Measurements from ENCODE around the gene UBA3. TPM values are rescaled to one million over a fixed set of nuclear protein-coding genes. Genes with fewer than 3 reads are reported as not detected.

Gene UBA3
- total and polyA plus RNA-seq, 2 of the 13 experiments (the other 11 are each of a cell fraction or from before 2014, with no cell fraction given), result 40.7 to 49.0 TPM

DNA sequence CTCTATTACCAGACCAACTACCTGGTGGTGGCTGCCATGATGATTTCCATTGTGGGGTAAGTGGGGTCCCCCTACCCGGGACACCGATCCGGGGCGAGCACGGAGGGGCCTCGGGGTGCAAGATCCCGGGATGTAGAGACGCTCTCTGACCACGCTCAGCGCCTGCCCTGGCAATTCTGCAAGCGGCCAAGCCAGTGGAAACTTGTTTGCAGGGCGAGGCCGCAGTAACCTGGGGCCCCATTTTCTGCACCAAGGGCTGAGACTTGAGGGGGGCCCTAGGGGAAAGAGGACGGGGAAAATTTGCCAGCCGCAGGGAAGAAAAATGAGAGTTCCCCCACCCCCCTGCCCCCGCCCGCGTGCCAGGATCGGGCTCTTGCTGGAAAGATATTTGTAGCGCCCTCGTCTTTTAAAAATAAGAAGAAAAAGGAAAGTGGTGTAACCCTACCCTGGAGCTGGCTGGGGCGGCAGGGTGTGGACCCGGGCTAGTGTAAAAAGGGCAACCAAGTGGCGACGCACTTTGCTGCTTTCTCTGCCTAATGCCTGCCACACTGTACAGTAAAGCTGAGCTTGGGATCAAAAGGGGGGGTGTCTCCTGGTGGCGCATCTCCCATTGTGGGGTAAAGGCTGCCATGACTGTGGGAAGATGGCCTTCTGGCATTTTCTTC, 5.1 kb upstream of the UBA3 start (continued):
- TF ChIP-seq, protein P1, sequence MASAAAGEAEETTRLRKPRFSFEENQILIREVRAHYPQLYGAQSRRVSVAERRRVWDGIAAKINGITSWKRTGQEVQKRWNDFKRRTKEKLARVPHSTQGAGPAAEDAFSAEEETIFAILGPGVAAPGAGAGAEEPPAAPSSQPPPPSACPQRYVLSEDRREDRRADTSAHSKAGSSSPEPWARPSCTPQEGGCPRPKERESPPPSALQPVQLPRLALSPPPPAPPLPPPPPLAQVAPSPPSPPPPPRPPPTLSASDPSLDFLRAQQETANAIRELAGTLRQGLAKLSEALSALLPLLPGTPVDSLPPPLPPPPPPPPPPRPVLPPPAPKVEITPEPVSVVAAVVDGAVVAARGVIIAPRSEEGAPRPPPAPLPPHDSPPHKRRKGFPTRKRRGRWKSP (CRISPR knock-in tag; IDR thresholded peaks at IDR 0.05), result peak; percentile 15; the same call in 1 of the 2 replicates
- TF ChIP-seq SAFB2 (CRISPR knock-in tag; IDR thresholded peaks at IDR 0.05; ENCODE audit: borderline replicate concordance, low read depth), result no peak
- no peak for TF ChIP-seq CEBPB (IDR thresholded peaks at IDR 0.05; ENCODE audit: borderline replicate concordance, low read depth, low read length)
- no peak for TF ChIP-seq TCF7L2 (IDR thresholded peaks at IDR 0.05; ENCODE audit: low read depth, low read length)
- TF ChIP-seq, protein P2, sequence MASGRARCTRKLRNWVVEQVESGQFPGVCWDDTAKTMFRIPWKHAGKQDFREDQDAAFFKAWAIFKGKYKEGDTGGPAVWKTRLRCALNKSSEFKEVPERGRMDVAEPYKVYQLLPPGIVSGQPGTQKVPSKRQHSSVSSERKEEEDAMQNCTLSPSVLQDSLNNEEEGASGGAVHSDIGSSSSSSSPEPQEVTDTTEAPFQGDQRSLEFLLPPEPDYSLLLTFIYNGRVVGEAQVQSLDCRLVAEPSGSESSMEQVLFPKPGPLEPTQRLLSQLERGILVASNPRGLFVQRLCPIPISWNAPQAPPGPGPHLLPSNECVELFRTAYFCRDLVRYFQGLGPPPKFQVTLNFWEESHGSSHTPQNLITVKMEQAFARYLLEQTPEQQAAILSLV (CRISPR knock-in tag; IDR thresholded peaks at IDR 0.05; ENCODE audit: borderline replicate concordance), result 0 out of 2 replicates have a peak, but pooled peaks have one; percentile 17
- TF ChIP-seq SAP130 (CRISPR knock-in tag; IDR thresholded peaks at IDR 0.05; ENCODE audit: low read depth), result 0 out of 2 replicates have a peak, but pooled peaks have one; percentile 1
- no peak for TF ChIP-seq NCOA2 (CRISPR knock-in tag; IDR thresholded peaks at IDR 0.05)
- no peak for TF ChIP-seq POLR2AphosphoS2 (IDR thresholded peaks at IDR 0.05; ENCODE audit: low read depth, low read length)
- TF ChIP-seq, protein P3, sequence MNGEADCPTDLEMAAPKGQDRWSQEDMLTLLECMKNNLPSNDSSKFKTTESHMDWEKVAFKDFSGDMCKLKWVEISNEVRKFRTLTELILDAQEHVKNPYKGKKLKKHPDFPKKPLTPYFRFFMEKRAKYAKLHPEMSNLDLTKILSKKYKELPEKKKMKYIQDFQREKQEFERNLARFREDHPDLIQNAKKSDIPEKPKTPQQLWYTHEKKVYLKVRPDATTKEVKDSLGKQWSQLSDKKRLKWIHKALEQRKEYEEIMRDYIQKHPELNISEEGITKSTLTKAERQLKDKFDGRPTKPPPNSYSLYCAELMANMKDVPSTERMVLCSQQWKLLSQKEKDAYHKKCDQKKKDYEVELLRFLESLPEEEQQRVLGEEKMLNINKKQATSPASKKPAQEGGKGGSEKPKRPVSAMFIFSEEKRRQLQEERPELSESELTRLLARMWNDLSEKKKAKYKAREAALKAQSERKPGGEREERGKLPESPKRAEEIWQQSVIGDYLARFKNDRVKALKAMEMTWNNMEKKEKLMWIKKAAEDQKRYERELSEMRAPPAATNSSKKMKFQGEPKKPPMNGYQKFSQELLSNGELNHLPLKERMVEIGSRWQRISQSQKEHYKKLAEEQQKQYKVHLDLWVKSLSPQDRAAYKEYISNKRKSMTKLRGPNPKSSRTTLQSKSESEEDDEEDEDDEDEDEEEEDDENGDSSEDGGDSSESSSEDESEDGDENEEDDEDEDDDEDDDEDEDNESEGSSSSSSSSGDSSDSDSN (CRISPR knock-in tag; IDR thresholded peaks at IDR 0.05), result 0 out of 2 replicates have a peak, but pooled peaks have one; percentile 16
- 0 out of 2 replicates have a peak, but pooled peaks have one; percentile 21 for TF ChIP-seq ZNF350 (CRISPR knock-in tag; IDR thresholded peaks at IDR 0.05; ENCODE audit: borderline replicate concordance, low read depth)
- no peak for TF ChIP-seq SMC3 (IDR thresholded peaks at IDR 0.05; ENCODE audit: low read length)
- TF ChIP-seq, protein P4, sequence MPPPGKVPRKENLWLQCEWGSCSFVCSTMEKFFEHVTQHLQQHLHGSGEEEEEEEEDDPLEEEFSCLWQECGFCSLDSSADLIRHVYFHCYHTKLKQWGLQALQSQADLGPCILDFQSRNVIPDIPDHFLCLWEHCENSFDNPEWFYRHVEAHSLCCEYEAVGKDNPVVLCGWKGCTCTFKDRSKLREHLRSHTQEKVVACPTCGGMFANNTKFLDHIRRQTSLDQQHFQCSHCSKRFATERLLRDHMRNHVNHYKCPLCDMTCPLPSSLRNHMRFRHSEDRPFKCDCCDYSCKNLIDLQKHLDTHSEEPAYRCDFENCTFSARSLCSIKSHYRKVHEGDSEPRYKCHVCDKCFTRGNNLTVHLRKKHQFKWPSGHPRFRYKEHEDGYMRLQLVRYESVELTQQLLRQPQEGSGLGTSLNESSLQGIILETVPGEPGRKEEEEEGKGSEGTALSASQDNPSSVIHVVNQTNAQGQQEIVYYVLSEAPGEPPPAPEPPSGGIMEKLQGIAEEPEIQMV (CRISPR knock-in tag; IDR thresholded peaks at IDR 0.05; ENCODE audit: low read depth), result no peak
- TF ChIP-seq SATB2 (CRISPR knock-in tag; IDR thresholded peaks at IDR 0.05), result no peak
- TF ChIP-seq ZFP82 (CRISPR knock-in tag; IDR thresholded peaks at IDR 0.05; ENCODE audit: borderline replicate concordance), result no peak
- no peak for TF ChIP-seq ZNF570 (CRISPR knock-in tag; IDR thresholded peaks at IDR 0.05; ENCODE audit: borderline replicate concordance)
- no peak for TF ChIP-seq TBX3 (IDR thresholded peaks at IDR 0.05; ENCODE audit: borderline replicate concordance)
- peak; percentile 43 for TF ChIP-seq TBX2 (CRISPR knock-in tag; IDR thresholded peaks at IDR 0.05; ENCODE audit: borderline replicate concordance)
- TF ChIP-seq ZNF124 (CRISPR knock-in tag; IDR thresholded peaks at IDR 0.05), result no peak
- TF ChIP-seq GABPB1 (CRISPR knock-in tag; IDR thresholded peaks at IDR 0.05), result peak; percentile 7; the same call in 1 of the 2 replicates
- TF ChIP-seq SALL1 (CRISPR knock-in tag; IDR thresholded peaks at IDR 0.05), result 0 out of 2 replicates have a peak, but pooled peaks have one; percentile 6
- TF ChIP-seq RBM22 (optimal IDR thresholded peaks at IDR 0.05; ENCODE audit: low read length), result no peak
- TF ChIP-seq PCBP1 (IDR thresholded peaks at IDR 0.05; ENCODE audit: borderline replicate concordance, low read depth, low read length), result no peak
- TF ChIP-seq BORCS8-MEF2B (CRISPR knock-in tag; IDR thresholded peaks at IDR 0.05), result no peak
